Left lobe of liver (tissue), 2 donors: Measurements from ENCODE around the gene SPDYE8. TPM values are rescaled to one million over a fixed set of nuclear protein-coding genes. Genes with fewer than 3 reads are reported as not detected.
"Not testable (repeated sequence)": the region's sequence is repeated elsewhere in the genome, so short reads cannot be mapped to it uniquely, and the experiment has no call there.

Experiments
- ATAC-seq: fragments of 200-7000 bp; cut with Tn5 transposase; one replicate; pipeline ENCODE4 v1.9.1; 2020; ENCODE audit warnings: mild to moderate bottlenecking, moderate library complexity
- DNase-seq: peaks from one replicate; pipeline ENCODE4 v3.0.0-alpha.2; 2020; ENCODE audit warnings: low spot score
- total RNA-seq: library from RNA; stranded (reverse); gene quantifications from one replicate; pipeline ENCODE4 v1.2.1, GENCODE V29; 2021
- donor health status: DM: no; HTN: no; CAD: no; lungs with moderate emphysema.
- donor health status: DM: no; HTN: yes; CAD: no.

SPDYE8 gene
- not detected for total RNA-seq

- not testable (repeated sequence) for ATAC-seq
Observed at GRCh38 chr7:73029666-73030065, at the start of gene SPDYE8. TSS of gene SPDYE8 (minus strand) at chr7:73029766. CDS start at chr7:73027966, 1,800 bp downstream.

GRCh38 chr7:73057811-73058210, 28.2 kb upstream of the SPDYE8 start, which contains the start of gene SPDYE11:
TSS of gene SPDYE11 (minus strand) at chr7:73057911. CDS start at chr7:73056111, 1,800 bp downstream.
- DNase-seq, ATAC-seq: not testable (repeated sequence)

More at GRCh38 chr7:73029666-73030065, at the start of gene SPDYE8:
- not testable (repeated sequence) for DNase-seq

- DNase-seq = peak; percentile 42
- not testable (repeated sequence) for ATAC-seq
Observed at GRCh38 chr7:73006491-73006890, 23.1 kb downstream of the SPDYE8 start.

GRCh38 chr7:73005693-73006447, 23.7 kb downstream of the SPDYE8 start:
- DNase-seq (peak; percentile 94), ATAC-seq (peak; percentile 90)

- peak; percentile 87 for DNase-seq
- ATAC-seq = peak; percentile 95
Observed at GRCh38 chr7:73005356-73005692, 24.2 kb downstream of the SPDYE8 start.

GRCh38 chr7:72997887-72998468, 31.6 kb downstream of the SPDYE8 start:
- not testable (repeated sequence) for DNase-seq
- ATAC-seq = peak; percentile 23

- not testable (repeated sequence) for DNase-seq
- peak; percentile 57 for ATAC-seq
Observed at GRCh38 chr7:72997447-72997846, 32.1 kb downstream of the SPDYE8 start.

- not testable (repeated sequence) for ATAC-seq, DNase-seq
Observed at GRCh38 chr7:72995484-72995883, 34.1 kb downstream of the SPDYE8 start.

- ATAC-seq (peak; percentile 68), DNase-seq (peak; percentile 42)
Observed at GRCh38 chr7:72990146-72990913, 39.2 kb downstream of the SPDYE8 start.

GRCh38 chr7:72982084-72982483, 47.5 kb downstream of the SPDYE8 start:
- not testable (repeated sequence) for ATAC-seq

GRCh38 chr7:72980382-72980781, 49.2 kb downstream of the SPDYE8 start:
- DNase-seq = peak; percentile 34
- ATAC-seq = not testable (repeated sequence)

More at GRCh38 chr7:72982084-72982483, 47.5 kb downstream of the SPDYE8 start:
- DNase-seq = not testable (repeated sequence)

- ATAC-seq = not testable (repeated sequence)
Observed at GRCh38 chr7:72976434-72976833, 53.1 kb downstream of the SPDYE8 start.

GRCh38 chr7:72975656-72976286, 53.8 kb downstream of the SPDYE8 start:
- DNase-seq = peak; percentile 44
- peak; percentile 5 for ATAC-seq

More at GRCh38 chr7:72976434-72976833, 53.1 kb downstream of the SPDYE8 start:
- DNase-seq = peak; percentile 42

GRCh38 chr7:72974781-72975180, 54.8 kb downstream of the SPDYE8 start:
- DNase-seq (peak; percentile 35), ATAC-seq (peak; percentile 52)

- DNase-seq = not testable (repeated sequence)
- ATAC-seq = peak; percentile 17
Observed at GRCh38 chr7:72971505-72971904, 58.1 kb downstream of the SPDYE8 start.

Other genes with a start within 250 kb of the SPDYE8 start
- 1.5 TPM for gene TYW1B, start 201.6 kb downstream of the SPDYE8 start, total RNA-seq
- gene POM121, start 104.7 kb downstream of the SPDYE8 start, total RNA-seq = 16.8 TPM
- 0.78 TPM for gene TRIM74, start 60.3 kb downstream of the SPDYE8 start, total RNA-seq
- gene SPDYE11, start 28.1 kb upstream of the SPDYE8 start, total RNA-seq = not detected
- not detected for gene SPDYE9, start 56.3 kb upstream of the SPDYE8 start, total RNA-seq